B cell (primary cell): Measurements from ENCODE around the gene SRR. TPM values are rescaled to one million over a fixed set of nuclear protein-coding genes. Genes with fewer than 3 reads are reported as not detected.

Experiments used
- ATAC-seq: fragments of 200-7000 bp; cut with Tn5 transposase; one replicate; pipeline ENCODE4 v1.10.0; 2021; ENCODE audit warnings: low read depth, mild to moderate bottlenecking, moderate number of reproducible peaks, moderate library complexity
- CTCF ChIA-PET: fragments of 350-600 bp; sonication (Branson Sonifier 250); formaldehyde crosslinking; loops from one replicate; lab custom pipeline; 2021; ENCODE audit warnings: antibody characterized with exemption, inconsistent platforms; lab: Charles Lee
- POLR2A ChIA-PET: fragments of 350-600 bp; sonication (Branson Sonifier 250); formaldehyde crosslinking; loops from one replicate; lab custom pipeline; 2021; ENCODE audit warnings: antibody characterized with exemption; lab: Charles Lee
- DNase-seq: peaks from one replicate; pipeline ENCODE4 v3.0.0; 2013
- H2AFZ ChIP-seq: 2 replicates; pipeline ENCODE4 v1.6.1; 2012; ENCODE audit warnings: mild to moderate bottlenecking, low read depth, low read length; ENCODE audit not compliant: insufficient read depth, poor library complexity, severe bottlenecking
- H3K27ac ChIP-seq, 2 donors: 1 replicate in 1 of 2; 2 replicates in 1 of 2; pipeline ENCODE4 v1.5.1; 2012 to 2013; ENCODE audit warnings: low read length in 2 of 2, mild to moderate bottlenecking in 2 of 2, moderate library complexity in 1 of 2
- H3K27me3 ChIP-seq, 4 experiments: fragments of 200-600 bp in 1 of 4; sonication (generic) in 1 of 4; replicated peaks in 1 of 4; 1 replicate in 2 of 4; 2 replicates in 2 of 4; pipeline versions ENCODE4 v1.6.1 to v1.7.0; 2013 to 2016; ENCODE audit warnings: low read length in 3 of 4, mild to moderate bottlenecking in 2 of 4, mixed read lengths in 1 of 4, moderate library complexity in 1 of 4; ENCODE audit not compliant: insufficient read depth in 4 of 4, control insufficient read depth in 3 of 4; ENCODE audit errors: control extremely low read depth in 1 of 4
- H3K36me3 ChIP-seq, 2 experiments: replicated peaks in 1 of 2; 1 replicate in 1 of 2; 2 replicates in 1 of 2; pipeline versions ENCODE4 v1.6.1 to v1.7.1; 2013; ENCODE audit warnings: low read length in 1 of 2; ENCODE audit not compliant: insufficient read depth in 2 of 2, control insufficient read depth in 1 of 2; ENCODE audit errors: control extremely low read depth in 1 of 2, extremely low read depth in 1 of 2
- H3K4me1 ChIP-seq, 2 donors: fragments of 200-600 bp in 1 of 2; sonication (generic) in 1 of 2; 1 replicate in 1 of 2; 2 replicates in 1 of 2; pipeline versions ENCODE4 v1.5.1 to v1.6.1; 2013 to 2017; ENCODE audit warnings: low read length in 2 of 2; ENCODE audit not compliant: control insufficient read depth in 2 of 2, insufficient read depth in 2 of 2
- H3K4me2 ChIP-seq: replicated peaks from 2 replicates; pipeline ENCODE3; 2012; ENCODE audit warnings: mild to moderate bottlenecking, low read depth, low read length; ENCODE audit not compliant: poor library complexity, severe bottlenecking
- H3K4me3 ChIP-seq, 5 experiments: fragments of 200-600 bp in 1 of 5; sonication (generic) in 1 of 5; 1 replicate in 3 of 5; 2 replicates in 2 of 5; pipeline versions ENCODE4 v1.5.1 to v1.7.0; 2011 to 2016; ENCODE audit warnings: low read length in 4 of 5, mild to moderate bottlenecking in 4 of 5, low read depth in 2 of 5, control low read depth in 1 of 5, moderate library complexity in 1 of 5; ENCODE audit not compliant: insufficient read depth in 1 of 5; ENCODE audit errors: control extremely low read depth in 1 of 5, extremely low read depth in 1 of 5
- H3K79me2 ChIP-seq: fragments of 200-600 bp; sonication (generic); one replicate; pipeline ENCODE4 v1.6.0; 2016; ENCODE audit warnings: low read length; ENCODE audit not compliant: control insufficient read depth, insufficient read depth
- H3K9ac ChIP-seq: fragments of 200-600 bp; sonication (generic); 2 replicates; pipeline ENCODE4 v1.6.1; 2017; ENCODE audit warnings: mild to moderate bottlenecking, low read length, moderate library complexity
- H3K9me3 ChIP-seq, 3 donors: one replicate each; pipeline versions ENCODE4 v1.6.1 to v1.7.1; 2013; ENCODE audit warnings: low read length in 2 of 3; ENCODE audit not compliant: control insufficient read depth in 2 of 3, insufficient read depth in 1 of 3; ENCODE audit errors: control extremely low read depth in 1 of 3
- H4K20me1 ChIP-seq: 2 replicates; pipeline ENCODE4 v1.6.0; 2012; ENCODE audit warnings: mild to moderate bottlenecking, low read length; ENCODE audit not compliant: insufficient read depth, control insufficient read depth, poor library complexity, severe bottlenecking
- H3K27ac Mint-ChIP-seq: one replicate; pipeline ENCODE4 v1.8.0; 2021; ENCODE audit warnings: mixed read lengths
- H3K27me3 Mint-ChIP-seq: one replicate; pipeline ENCODE4 v1.8.0; 2021; ENCODE audit warnings: mixed read lengths
- H3K4me1 Mint-ChIP-seq: one replicate; pipeline ENCODE4 v1.8.0; 2021; ENCODE audit warnings: mixed read lengths
- H3K4me3 Mint-ChIP-seq: one replicate; pipeline ENCODE4 v1.8.0; 2021; ENCODE audit warnings: mixed read lengths
- H3K9me3 Mint-ChIP-seq: one replicate; pipeline ENCODE4 v1.8.0; 2022; ENCODE audit warnings: mixed read lengths; ENCODE audit not compliant: insufficient read depth
- EZH2 ChIP-seq: IDR thresholded peaks from 2 replicates; pipeline ENCODE4 v1.6.1; 2012; ENCODE audit warnings: borderline replicate concordance, low read depth, mild to moderate bottlenecking, moderate library complexity, low read length; ENCODE audit not compliant: insufficient read depth, poor library complexity, severe bottlenecking
- WGBS: methylation state at CpG from one replicate; pipeline ENCODE4 v1.1.5; 2013; ENCODE audit warnings: missing lambda C conversion rate; ENCODE audit not compliant: insufficient coverage; 5-methylcytosine and 5-hydroxymethylcytosine counted together
- intact Hi-C: fragments of 100-400 bp; cut with micrococcal nuclease; formaldehyde crosslinking; loops from one replicate; pipeline ENCODE4 v1.10.0; 2022
- polyA plus RNA-seq: library from polyadenylated mRNA; depleted of rRNA; stranded (reverse); fragments of >200 nt; gene quantifications from 2 replicates; pipeline ENCODE4 v1.2.3, GENCODE V29; 2012
- total RNA-seq, 2 donors: library from RNA; stranded (reverse); fragments of 120-200 nt in 1 of 2; gene quantifications; 1 replicate in 1 of 2; 2 replicates in 1 of 2; pipeline versions ENCODE4 v1.2.3 to v1.2.4, GENCODE V29; 2013 to 2022
- TF ChIP-seq, protein P1 (sequence below): fragments of 200-600 bp; IDR thresholded peaks from one replicate; pipeline ENCODE4 v1.8.0; 2022; ENCODE audit warnings: antibody characterized with exemption, mild to moderate bottlenecking

The SRR gene
- total and polyA plus RNA-seq, 2 donors (not counting 1 experiment from before 2014, with no cell fraction given): 2.6 to 5.1 TPM

GRCh38 chr17:2369039-2369438 is 65.3 kb downstream of the SRR start:
- Mint-ChIP-seq H3K27ac (no peak overlapping the region), H3K4me1 (no peaks in the 10 kb centered on the region), H3K27me3 (no peaks in the 10 kb centered on the region), H3K4me3 (no peak overlapping the region), H3K9me3 (no peaks in the 10 kb centered on the region)
- TF ChIP-seq EZH2: no peak
- TF ChIP-seq, protein P1, sequence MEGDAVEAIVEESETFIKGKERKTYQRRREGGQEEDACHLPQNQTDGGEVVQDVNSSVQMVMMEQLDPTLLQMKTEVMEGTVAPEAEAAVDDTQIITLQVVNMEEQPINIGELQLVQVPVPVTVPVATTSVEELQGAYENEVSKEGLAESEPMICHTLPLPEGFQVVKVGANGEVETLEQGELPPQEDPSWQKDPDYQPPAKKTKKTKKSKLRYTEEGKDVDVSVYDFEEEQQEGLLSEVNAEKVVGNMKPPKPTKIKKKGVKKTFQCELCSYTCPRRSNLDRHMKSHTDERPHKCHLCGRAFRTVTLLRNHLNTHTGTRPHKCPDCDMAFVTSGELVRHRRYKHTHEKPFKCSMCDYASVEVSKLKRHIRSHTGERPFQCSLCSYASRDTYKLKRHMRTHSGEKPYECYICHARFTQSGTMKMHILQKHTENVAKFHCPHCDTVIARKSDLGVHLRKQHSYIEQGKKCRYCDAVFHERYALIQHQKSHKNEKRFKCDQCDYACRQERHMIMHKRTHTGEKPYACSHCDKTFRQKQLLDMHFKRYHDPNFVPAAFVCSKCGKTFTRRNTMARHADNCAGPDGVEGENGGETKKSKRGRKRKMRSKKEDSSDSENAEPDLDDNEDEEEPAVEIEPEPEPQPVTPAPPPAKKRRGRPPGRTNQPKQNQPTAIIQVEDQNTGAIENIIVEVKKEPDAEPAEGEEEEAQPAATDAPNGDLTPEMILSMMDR: no peak
- Histone ChIP-seq H3K79me2 (no peaks in the 10 kb centered on the region), H3K27me3 (no peaks in the 10 kb centered on the region), H3K27ac (no peak overlapping the region), H3K4me2 (no peak overlapping the region), H3K36me3 (peaks cover 0 to 8% of the 10 kb centered on the region in 2 experiments), H4K20me1 (no peaks in the 10 kb centered on the region), H3K9ac (no peak overlapping the region), H3K9me3 (no peaks in the 10 kb centered on the region), H3K4me1 (no peaks in the 10 kb centered on the region), H2AFZ (no peak overlapping the region), H3K4me3 (no peak overlapping the region)
- intact Hi-C loops: no loop called here
- 89% methylated on average over 4 of the region's 5 CpGs for WGBS
- ChIA-PET CTCF (interaction anchor here (2.7 kb wide), 1 partner anchor 47 kb away, joined by 11 read pairs; no protein-coding TSS in a partner anchor), POLR2A (no interaction called here)
- ATAC-seq: no peak
- no peak for DNase-seq

DNA sequence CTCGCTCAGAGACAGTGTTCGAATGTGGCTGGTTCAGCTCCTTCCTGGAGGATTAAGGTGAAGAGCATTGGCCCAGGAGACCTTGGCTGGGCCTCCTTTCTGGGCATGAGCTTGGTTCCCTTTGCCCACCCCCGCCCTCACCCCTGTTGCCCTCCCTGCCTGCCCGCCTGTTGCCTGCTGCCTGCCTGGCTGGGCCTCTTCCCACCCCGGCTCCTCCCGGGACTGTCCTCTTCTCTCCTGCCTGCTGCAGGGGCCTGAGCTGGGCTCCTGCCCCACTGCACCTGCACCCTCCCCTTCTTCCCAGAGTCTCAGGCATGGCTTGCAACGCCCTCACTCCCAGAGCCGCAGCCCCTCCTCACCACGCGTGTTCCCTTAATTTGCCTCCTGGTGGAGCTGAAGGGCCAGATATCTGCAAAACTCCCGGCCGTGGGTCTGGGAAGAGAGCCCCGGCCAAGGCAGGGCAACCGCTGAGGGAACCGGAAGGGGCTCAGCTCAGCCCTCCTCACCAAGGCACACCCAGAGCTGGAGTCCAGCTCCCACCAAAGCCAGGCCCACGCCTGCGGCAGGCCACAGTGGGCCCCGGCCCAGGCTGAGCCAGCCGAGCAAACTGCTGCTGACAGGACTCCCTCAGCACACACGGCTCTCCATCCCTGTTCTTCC is 65.9 kb downstream of the SRR start:
- TF ChIP-seq, protein P1: no peak
- no peak for TF ChIP-seq EZH2
- no peak overlapping the region for H3K9ac ChIP-seq
- no peaks in the 10 kb centered on the region for H3K79me2 ChIP-seq
- no peak overlapping the region for H2AFZ ChIP-seq
- no peak for DNase-seq
- Mint-ChIP-seq H3K27ac (no peak overlapping the region), H3K27me3 (no peaks in the 10 kb centered on the region), H3K4me3 (no peak overlapping the region), H3K4me1 (no peaks in the 10 kb centered on the region), H3K9me3 (no peaks in the 10 kb centered on the region)
- H3K4me3 ChIP-seq: no peak overlapping the region
- CTCF ChIA-PET: interaction anchor here (0.7 to 2.7 kb wide), 3 partner anchors 12 to 47 kb away, joined by 3 to 11 read pairs (median 4); no protein-coding TSS in a partner anchor
- peaks cover 0 to 5% of the 10 kb centered on the region in 2 experiments for H3K36me3 ChIP-seq
- intact Hi-C loops: no loop called here
- H4K20me1 ChIP-seq: no peaks in the 10 kb centered on the region
- no peak for ATAC-seq
- no peaks in the 10 kb centered on the region for H3K4me1 ChIP-seq
- no peaks in the 10 kb centered on the region for H3K9me3 ChIP-seq
- H3K27ac ChIP-seq: no peak overlapping the region
- no peak overlapping the region for H3K4me2 ChIP-seq
- WGBS: 96% methylated on average over 19 of the region's 20 CpGs
- POLR2A ChIA-PET: interaction anchor here (1.3 kb wide), 1 partner anchor 32 kb away, joined by 3 read pairs; no protein-coding TSS in a partner anchor
- no peaks in the 10 kb centered on the region for H3K27me3 ChIP-seq
